ENCODE data around the gene GSX2.
"Not testable (repeated sequence)": the region's sequence is repeated elsewhere in the genome, so short reads cannot be mapped to it uniquely, and the experiment has no call there.

GSX2 gene

DNA sequence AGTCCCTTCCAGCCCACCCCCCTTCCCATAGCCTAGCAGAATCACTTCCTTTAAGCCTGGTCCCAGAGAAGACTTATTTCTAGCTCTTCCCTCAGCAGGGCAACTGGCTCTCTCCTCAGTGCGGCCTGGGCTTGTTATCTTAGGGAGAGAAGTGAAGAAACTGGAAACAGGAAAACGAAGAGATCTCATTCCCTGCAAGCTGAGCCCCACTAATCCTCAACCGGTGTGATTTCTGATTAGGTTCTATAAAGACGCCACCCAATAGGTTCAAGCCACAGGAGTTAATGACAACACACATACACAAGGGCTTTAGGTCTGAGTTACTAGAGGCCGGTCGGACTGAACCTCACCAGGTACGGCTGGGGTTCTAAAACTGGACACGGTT is 3.2 kb downstream of the GSX2 start:
- no peak for DNase-seq (ENCODE audit: low read depth)

DNA sequence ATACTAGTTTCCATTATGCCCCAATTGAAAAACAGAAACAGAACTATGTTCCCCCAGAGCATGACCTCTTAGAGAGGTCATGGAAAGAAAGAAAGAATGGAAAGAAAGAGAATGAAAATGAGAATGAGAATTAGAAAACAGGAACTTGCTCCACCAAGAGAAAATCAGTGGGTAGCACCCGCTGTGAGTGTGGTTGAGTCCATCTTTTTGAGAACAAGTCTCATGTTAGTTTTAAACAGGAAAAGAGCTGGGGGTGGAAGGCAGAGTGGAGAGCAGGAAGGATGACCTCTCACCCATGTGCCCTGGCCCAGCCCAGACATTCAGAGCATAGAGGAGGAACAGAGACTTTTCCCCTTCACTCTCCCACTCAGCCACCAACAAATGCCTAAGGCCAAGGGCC is 4.9 kb downstream of the GSX2 start:
- no peak for DNase-seq (ENCODE audit: low read depth)

DNA sequence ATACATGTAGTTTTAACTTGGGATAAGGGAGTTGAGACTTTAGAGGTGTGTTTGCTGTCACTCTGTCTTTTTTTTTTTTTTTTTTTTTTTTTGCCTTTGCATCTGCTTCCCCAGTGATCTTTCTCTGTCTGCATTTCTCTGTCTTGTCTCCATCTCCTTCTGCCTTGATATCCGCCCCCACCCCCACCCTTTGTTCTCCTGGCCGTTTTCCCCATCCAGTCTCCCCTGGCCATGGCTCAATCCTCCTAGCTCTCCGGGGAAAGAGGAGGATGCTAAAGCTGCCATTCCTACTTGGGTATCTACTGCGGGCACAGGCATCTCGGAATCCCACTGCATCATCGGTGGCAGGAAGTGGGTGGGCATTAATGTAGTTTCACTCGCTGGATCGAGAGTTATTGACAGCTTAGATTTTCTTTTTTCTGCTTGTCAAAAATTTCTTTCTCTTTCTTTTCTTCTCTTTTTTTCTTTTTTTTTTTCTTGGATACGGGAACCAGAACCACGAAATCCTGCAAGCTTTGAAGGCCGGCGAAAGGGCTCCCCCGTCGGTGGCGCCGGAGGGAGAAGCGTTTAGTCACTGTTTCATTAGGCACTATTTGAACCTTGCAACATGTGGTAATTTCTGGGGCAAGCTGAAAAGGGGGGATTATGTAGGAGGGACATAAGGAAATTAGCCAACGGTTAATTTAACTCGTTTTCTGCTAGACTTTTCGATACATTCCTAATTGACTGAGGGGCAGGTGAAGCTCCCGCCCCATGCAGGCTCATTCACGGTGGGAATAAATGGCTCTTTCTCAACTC is 8.2 kb downstream of the GSX2 start:
- DNase-seq (ENCODE audit: low read depth): no peak

DNA sequence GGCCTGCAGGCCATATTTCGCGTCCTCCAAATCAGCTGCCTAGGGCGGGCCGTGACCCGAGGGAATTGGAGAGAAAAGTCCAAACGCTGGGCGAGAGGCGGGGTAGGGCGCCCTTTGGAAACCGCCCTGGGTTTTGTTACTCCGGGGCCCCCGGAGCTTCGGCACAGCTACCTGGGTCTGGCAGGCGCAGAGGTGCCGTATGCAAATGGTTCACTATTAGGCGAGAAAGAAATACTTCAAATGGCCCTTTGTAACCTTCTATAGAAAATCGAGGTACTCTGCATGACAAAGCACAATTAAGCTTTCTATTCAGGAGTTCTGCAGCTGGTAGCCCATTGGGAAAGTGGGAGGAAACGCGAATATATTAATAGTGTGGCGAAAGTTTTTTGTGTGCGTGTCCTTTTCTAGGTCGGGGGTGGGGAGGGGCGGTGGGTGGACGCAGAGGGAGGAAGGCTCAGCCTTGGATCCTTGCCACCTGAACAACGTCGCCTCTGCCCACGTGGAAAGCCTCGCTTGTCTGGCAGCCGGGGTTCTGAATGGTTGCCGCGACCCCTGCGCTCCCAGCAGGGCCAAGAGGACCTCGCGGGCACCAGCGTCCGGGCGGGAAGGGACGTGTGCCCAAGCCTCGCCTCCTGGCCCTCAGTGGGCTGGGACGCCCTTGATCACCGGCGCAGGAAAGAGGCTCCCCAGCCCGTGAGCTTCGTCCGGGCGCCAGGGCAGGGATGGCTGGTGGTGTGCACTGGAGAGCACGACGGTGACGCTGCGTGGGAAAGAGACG is 9.5 kb downstream of the GSX2 start:
- no peak for DNase-seq (ENCODE audit: low read depth)

DNA sequence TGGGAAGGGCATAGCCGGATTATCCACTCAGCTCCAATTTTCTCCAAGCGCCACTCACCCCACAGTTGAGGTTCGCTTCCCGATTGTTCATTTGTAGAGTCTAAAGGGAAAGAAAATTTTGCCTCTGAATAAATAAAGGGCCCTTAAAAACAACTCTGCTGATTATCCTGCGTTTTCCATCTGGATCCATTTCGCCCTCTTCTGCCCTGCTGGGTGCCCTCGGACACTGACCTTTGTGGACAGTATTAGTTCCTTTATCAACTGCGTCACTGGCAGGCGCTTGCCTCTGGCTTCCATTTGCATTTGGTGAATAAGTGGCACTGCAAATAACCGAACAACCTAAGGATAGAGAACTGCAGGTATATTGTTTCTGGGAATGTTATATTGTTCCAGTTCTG is 10.1 kb downstream of the GSX2 start:
- no peak for DNase-seq (ENCODE audit: low read depth)

DNA sequence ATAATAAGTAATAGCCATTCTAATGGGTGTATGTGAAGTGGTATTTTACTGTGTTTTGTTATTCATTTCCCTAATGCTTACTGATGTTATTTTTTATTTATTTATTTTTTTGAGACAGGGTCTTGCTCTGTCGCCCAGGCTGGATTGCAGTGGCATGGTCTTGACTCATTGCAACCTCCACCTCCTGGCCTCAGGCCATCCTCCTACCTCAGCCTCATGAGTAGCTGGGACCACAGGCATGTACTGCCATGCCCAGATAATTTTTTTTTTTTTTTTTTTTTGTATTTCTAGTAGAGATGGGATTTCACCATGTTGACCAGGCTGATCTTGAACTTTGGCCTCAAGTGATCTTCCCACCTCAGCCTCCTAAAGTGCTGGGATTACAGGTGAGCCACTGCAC is 13.2 kb downstream of the GSX2 start:
- peak; percentile 20 for DNase-seq (ENCODE audit: low read depth)

DNA sequence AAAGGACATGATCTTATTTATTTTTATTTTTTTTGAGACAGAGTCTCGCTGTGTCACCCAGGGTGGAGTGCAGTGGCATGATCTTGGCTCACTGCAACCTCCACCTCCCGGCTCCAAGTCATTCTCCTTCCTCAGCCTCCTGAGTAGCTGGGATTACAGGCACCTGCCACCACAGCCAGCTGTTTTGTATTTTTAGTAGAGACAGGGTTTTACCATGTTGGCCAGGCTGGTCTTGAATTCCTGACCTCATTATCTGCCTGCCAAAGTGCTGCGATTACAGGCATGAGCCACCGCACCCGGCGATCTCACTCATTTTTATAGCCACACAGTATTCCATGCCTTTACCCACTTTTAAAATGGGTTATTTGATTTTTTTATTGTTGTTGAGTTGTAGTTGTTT is 16.3 kb downstream of the GSX2 start:
- not testable (repeated sequence) for DNase-seq (ENCODE audit: low read depth)

DNA sequence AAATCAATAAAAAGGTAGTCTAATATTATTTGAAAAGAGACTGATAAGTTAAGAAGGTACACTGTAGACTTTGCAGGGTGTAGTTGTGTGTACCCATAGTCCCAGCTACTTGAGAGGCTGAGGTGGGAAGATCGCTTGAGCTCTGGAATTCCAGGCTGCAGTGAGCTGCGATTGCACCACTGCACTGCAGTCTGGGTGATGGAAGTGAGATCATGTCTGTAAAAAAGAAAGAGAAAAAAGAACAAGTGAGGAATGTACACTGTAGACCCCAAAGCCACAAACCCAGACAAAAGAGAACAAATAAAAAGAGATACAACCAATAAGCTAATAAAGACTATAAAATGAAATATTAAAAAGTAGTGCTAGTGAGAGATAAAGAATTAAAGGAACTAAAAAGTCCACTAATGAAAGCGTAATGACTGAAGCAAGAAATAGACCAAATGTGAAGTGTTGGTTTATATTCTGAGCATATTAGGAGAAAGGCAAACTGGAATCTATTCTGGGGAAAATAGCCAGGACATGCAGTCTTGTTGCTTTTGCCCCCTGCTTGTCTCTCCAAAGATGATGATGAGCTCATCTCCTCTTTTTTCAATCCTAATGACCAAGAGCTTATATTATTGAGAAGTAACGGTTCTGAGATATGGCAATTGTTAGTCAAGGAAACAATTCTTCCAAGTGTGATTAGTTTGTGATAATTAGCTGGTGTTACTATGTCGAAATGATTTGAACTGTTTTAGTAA is 19.1 kb downstream of the GSX2 start:
- no peak for DNase-seq (ENCODE audit: low read depth)

DNA sequence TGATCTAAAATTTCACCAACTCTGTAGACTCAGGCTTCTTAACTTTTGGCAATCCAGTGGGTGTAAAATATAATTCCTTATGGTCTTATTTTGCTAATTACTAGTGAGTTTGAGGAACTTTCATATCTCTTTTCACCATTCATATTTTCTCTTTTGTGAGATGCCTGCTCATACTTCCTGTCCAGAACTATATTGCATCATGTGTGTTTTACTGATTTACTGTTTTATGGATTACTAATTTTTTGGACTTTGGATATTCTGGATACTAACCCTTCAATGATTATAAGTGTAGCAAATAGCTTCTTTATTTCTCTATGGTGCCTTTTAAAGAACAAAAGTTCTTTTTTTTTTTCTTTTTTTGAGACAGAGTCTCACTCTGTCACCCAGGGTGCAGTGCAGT is 20.6 kb downstream of the GSX2 start:
- no peak for DNase-seq (ENCODE audit: low read depth)

DNA sequence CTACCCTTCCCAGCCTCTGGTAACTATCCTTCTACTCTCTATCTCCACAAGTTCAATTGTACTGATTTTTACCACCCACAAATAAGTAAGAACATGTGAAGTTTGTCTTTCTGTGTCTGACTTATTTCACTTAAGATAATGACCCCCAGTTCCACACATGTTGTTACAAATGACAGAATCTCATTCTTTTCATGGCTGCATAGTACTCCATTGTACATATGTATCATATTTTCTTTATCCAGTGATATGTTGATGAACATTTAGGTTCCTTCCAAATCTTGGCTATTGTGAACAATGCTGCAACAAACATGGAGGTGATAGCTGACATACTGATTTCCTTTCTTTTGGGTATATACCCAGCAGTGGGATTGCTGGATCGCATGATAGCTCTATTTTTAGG is 27.7 kb downstream of the GSX2 start:
- DNase-seq (ENCODE audit: low read depth): no peak

DNA sequence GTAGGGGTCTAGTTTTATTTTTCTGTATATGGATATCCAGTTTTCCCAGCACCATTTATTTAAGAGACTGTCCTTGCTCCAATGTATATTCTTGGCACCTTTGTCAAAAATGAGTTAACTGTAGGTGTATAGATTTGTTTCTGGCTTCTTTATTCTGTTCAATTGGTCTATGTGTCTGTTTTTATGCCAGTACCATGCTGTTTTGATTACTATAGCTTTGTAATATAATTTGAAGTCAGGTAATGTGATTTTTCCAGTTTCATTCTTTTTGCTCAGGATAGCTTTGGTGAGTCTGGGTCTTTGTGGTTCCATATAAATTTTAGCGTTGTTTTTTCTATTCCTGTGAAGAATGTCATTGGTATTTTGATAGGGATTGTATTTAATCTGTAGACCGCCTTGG is 28.7 kb downstream of the GSX2 start:
- DNase-seq (ENCODE audit: low read depth): not testable (repeated sequence)

DNA sequence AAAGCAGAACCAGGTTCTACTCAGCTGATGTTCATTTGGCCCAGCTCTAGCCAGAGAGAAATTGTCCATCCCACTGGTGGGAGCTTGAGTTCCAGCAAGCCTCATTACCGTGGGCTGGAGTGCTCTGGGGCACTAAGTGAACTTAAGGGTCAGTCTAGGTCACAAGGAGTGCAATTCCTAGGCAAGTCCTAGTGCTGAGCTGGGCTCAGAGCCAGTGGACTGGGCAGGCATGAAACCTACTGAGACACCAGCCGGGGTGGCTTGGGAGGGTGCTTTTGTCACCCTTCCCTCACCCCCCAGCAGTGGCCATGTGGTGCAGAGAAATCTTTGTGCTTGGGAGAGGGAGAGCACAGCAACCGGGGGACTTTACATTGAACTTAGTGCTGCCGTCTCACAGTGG is 39.4 kb downstream of the GSX2 start:
- DNase-seq (ENCODE audit: low read depth): no peak

DNA sequence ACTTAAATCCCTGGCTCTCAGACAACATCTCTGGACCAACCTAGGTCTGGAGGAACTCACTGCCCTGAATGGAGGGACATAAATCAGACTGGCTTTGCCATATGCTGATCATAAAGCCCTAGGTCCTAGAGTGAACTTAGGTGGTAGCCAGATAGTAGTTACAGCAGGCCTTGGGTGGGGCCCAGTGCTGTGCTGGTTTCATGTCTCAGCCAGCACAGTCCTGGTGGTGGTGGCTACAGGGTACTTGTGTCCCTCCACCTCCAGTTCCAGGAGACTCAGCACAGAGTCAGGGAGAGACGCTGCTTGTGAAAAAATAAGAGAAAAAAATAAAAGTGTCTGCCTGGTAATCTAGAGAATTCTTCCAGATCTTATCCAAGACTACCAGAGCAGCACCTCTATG is 40.3 kb downstream of the GSX2 start:
- DNase-seq (ENCODE audit: low read depth): no peak

DNA sequence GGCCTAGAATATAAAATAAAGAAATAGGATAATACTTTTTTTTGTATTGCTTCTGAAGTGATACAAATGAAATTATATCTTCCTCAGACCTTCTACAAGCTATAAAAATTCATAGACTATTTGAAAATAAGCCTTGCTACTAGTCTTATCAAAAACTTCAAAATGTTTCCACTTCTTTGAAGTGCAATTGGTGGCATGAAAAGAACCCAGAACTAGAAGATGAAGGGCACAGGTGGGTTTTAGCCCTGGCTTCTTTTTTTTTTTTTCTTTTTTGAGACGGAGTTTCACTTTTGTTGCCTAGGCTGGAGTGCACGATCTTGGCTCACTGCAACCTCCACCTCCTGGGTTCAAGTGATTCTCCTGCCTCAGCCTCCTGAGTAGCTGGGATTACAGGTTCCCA is 44.2 kb downstream of the GSX2 start:
- DNase-seq (ENCODE audit: low read depth): no peak

DNA sequence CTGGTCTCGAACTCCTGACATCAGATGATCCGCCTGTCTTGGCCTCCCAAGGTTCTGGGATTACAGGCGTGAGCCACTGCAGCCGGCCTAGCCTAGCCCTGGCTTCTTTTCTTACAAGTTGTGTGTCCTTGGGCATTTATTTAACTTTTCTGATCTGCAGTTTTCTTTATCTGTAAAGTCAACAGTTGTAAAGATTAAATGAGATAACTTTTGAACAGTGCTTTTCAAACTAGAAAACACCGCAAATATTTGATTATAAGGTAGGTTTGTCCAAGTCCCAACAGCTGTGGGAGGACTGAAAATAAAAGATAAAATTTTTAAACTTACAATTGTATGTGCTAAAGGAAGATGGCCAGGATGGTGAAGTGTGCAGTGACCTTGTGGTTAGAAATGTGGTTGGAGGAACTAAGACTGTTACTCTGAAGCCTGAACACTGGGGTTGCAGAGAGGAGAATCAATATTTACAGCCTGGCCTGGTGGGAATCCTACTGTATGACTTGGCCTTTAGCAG is 44.8 kb downstream of the GSX2 start:
- DNase-seq (ENCODE audit: low read depth): no peak

DNA sequence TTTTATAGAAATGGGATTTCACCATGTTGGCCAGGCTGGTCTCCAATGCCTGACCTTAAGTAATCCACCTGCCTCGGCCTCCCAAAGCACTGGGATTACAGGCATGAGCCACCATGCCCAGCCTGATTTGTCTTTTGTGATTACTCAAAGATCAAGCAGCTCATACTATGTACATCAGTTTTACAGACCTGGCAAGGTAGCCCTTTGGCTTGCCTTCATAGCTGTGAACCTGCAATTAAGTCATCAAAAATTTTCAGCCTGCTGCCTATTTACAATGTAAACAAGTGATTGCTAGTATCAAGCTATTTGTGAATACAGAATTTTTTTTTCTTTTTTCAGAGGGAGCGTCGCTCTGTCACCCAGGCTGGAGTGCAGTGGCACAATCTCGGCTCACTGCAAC is 46.2 kb downstream of the GSX2 start:
- no peak for DNase-seq (ENCODE audit: low read depth)

DNA sequence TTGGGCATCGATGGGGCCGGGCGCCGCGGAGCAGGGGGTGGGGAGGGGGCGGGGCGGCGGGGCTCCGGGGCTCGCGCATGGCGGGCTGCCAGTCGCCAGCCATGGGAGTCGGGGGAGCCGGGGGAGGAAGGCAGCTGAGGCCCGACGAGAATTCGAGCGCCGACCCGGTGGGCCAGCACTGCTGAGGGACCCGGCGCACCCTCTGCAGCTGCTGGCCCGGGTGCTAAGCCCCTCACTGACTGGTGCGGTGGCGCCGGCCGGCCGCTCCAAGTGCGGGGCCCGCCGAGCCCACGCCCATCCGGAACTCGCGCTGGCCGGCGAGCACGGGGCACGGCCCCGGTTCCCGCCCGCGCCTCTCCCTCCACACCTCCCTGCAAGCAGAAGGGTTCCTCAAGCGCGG is 49.4 kb downstream of the GSX2 start:
- no peak for DNase-seq (ENCODE audit: low read depth)
